ENCODE results near the gene SERPINA3.
"Not testable (repeated sequence)": the region's sequence is repeated elsewhere in the genome, so short reads cannot be mapped to it uniquely, and the experiment has no call there.

Gene SERPINA3

GRCh38 chr14:94584591-94585280 is 27.5 kb upstream of the SERPINA3 start:
- no peak for DNase-seq (ENCODE audit: low read depth in 1 of 2, low spot score in 1 of 2)

- no peak for DNase-seq (ENCODE audit: low read depth in 1 of 2, low spot score in 1 of 2)
These were observed 25.6 kb upstream of the SERPINA3 start for GRCh38 chr14:94586635-94587034.

GRCh38 chr14:94588311-94588710 is 23.9 kb upstream of the SERPINA3 start:
- DNase-seq (ENCODE audit: low read depth in 1 of 2, low spot score in 1 of 2) = no peak

GRCh38 chr14:94591073-94591472 is 21.1 kb upstream of the SERPINA3 start:
- DNase-seq (ENCODE audit: low read depth in 1 of 2, low spot score in 1 of 2) = no peak

GRCh38 chr14:94591871-94592270 is 20.3 kb upstream of the SERPINA3 start:
- no peak for DNase-seq (ENCODE audit: low read depth in 1 of 2, low spot score in 1 of 2)

GRCh38 chr14:94592457-94592856 is 19.7 kb upstream of the SERPINA3 start:
- DNase-seq (ENCODE audit: low read depth in 1 of 2, low spot score in 1 of 2) = no peak

GRCh38 chr14:94593376-94593748 is 18.8 kb upstream of the SERPINA3 start:
- no peak for DNase-seq (ENCODE audit: low read depth in 1 of 2, low spot score in 1 of 2)

- no peak for DNase-seq (ENCODE audit: low read depth in 1 of 2, low spot score in 1 of 2)
These were observed 18.3 kb upstream of the SERPINA3 start for GRCh38 chr14:94593749-94594431.

GRCh38 chr14:94594441-94594840 is 17.8 kb upstream of the SERPINA3 start:
- DNase-seq (ENCODE audit: low read depth in 1 of 2, low spot score in 1 of 2) = no peak

- no peak for DNase-seq (ENCODE audit: low read depth in 1 of 2, low spot score in 1 of 2)
These were observed 16.3 kb upstream of the SERPINA3 start for GRCh38 chr14:94595912-94596311.

- DNase-seq (ENCODE audit: low read depth in 1 of 2, low spot score in 1 of 2) = no peak
These were observed 15.8 kb upstream of the SERPINA3 start for GRCh38 chr14:94596361-94596760.

GRCh38 chr14:94597788-94598187 is 14.4 kb upstream of the SERPINA3 start:
- DNase-seq (ENCODE audit: low read depth in 1 of 2, low spot score in 1 of 2) = no peak

GRCh38 chr14:94598506-94598815 is 13.7 kb upstream of the SERPINA3 start:
- DNase-seq (ENCODE audit: low read depth in 1 of 2, low spot score in 1 of 2) = no peak

- no peak for DNase-seq (ENCODE audit: low read depth in 1 of 2, low spot score in 1 of 2)
These were observed 13.2 kb upstream of the SERPINA3 start for GRCh38 chr14:94598816-94599655.

GRCh38 chr14:94599656-94600004 is 12.6 kb upstream of the SERPINA3 start:
- no peak for DNase-seq (ENCODE audit: low read depth in 1 of 2, low spot score in 1 of 2)

GRCh38 chr14:94600148-94600545 is 12.0 kb upstream of the SERPINA3 start:
- no peak for DNase-seq (ENCODE audit: low read depth in 1 of 2, low spot score in 1 of 2)

- DNase-seq (ENCODE audit: low read depth in 1 of 2, low spot score in 1 of 2) = no peak
These were observed 10.3 kb upstream of the SERPINA3 start for GRCh38 chr14:94601884-94602391.

GRCh38 chr14:94602722-94603121 is 9.5 kb upstream of the SERPINA3 start:
- DNase-seq (ENCODE audit: low read depth in 1 of 2, low spot score in 1 of 2) = no peak

GRCh38 chr14:94605361-94605760 is 6.8 kb upstream of the SERPINA3 start:
- DNase-seq (ENCODE audit: low read depth in 1 of 2, low spot score in 1 of 2) = no peak

GRCh38 chr14:94608966-94609365 is 3.2 kb upstream of the SERPINA3 start:
- DNase-seq (ENCODE audit: low read depth in 1 of 2, low spot score in 1 of 2) = not testable (repeated sequence)

GRCh38 chr14:94611179-94611578 is 1.0 kb upstream of the SERPINA3 start:
- no peak for DNase-seq (ENCODE audit: low read depth in 1 of 2, low spot score in 1 of 2)

Data from activated T-helper 1 cell treated with anti-CD3 and anti-CD28 coated beads, Interleukin-2, amount 50 U/mL, for 16 hours (primary cell).